HepG2 (cell line): ENCODE results near the gene MCF2L. TPM values are rescaled to one million over a fixed set of nuclear protein-coding genes. Genes with fewer than 3 reads are reported as not detected.

Source experiments
- ELK4 ChIP-seq: sonication (generic); formaldehyde crosslinking; IDR thresholded peaks from 2 replicates; pipeline ENCODE4 v1.9.0; 2021; ENCODE audit warnings: missing genetic modification reagents, borderline replicate concordance
- FOSL1 ChIP-seq: sonication (generic); formaldehyde crosslinking; IDR thresholded peaks from 2 replicates; pipeline ENCODE4 v1.9.0; 2021; ENCODE audit warnings: missing genetic modification reagents, borderline replicate concordance
- FOXO1 ChIP-seq: sonication (generic); formaldehyde crosslinking; IDR thresholded peaks from 2 replicates; pipeline ENCODE4 v1.4.0; 2020; ENCODE audit warnings: missing genetic modification reagents
- NCOA2 ChIP-seq: sonication (generic); formaldehyde crosslinking; IDR thresholded peaks from 2 replicates; pipeline ENCODE4 v1.8.0; 2022; ENCODE audit warnings: inconsistent platforms
- NR2F2 ChIP-seq: IDR thresholded peaks from 2 replicates; pipeline ENCODE4 v1.6.1; 2012; ENCODE audit warnings: low read depth, inconsistent platforms, borderline replicate concordance
- SP5 ChIP-seq: IDR thresholded peaks from 2 replicates; pipeline ENCODE4 v1.6.1; 2016; ENCODE audit warnings: low read depth, borderline replicate concordance
- SRY ChIP-seq: sonication (generic); formaldehyde crosslinking; IDR thresholded peaks from 2 replicates; pipeline ENCODE4 v1.8.0; 2022; ENCODE audit warnings: mild to moderate bottlenecking, missing genetic modification reagents
- TCF7 ChIP-seq: sonication (generic); IDR thresholded peaks from 2 replicates; pipeline ENCODE4 v1.6.1; 2016; ENCODE audit warnings: antibody characterized with exemption, low read depth
- TEAD3 ChIP-seq: optimal IDR thresholded peaks from 2 replicates; pipeline ENCODE3; 2016; ENCODE audit warnings: borderline replicate concordance
- TOE1 ChIP-seq: sonication (generic); formaldehyde crosslinking; IDR thresholded peaks from 2 replicates; pipeline ENCODE4 v1.4.0; 2020; ENCODE audit warnings: mild to moderate bottlenecking, missing genetic modification reagents
- ZFP91 ChIP-seq: sonication (generic); formaldehyde crosslinking; IDR thresholded peaks from 2 replicates; pipeline ENCODE4 v1.9.0; 2022; ENCODE audit warnings: missing genetic modification reagents, mild to moderate bottlenecking, borderline replicate concordance
- ZGPAT ChIP-seq: IDR thresholded peaks from 2 replicates; pipeline ENCODE4 v1.6.1; 2016; ENCODE audit warnings: mild to moderate bottlenecking
- ZNF3 ChIP-seq: IDR thresholded peaks from 2 replicates; pipeline ENCODE4 v1.7.0; 2017; ENCODE audit warnings: inconsistent platforms
- ZNF713 ChIP-seq: sonication (generic); formaldehyde crosslinking; IDR thresholded peaks from 2 replicates; pipeline ENCODE4 v1.4.0; 2020; ENCODE audit warnings: mild to moderate bottlenecking, missing genetic modification reagents
- ZNF720 ChIP-seq: sonication (generic); formaldehyde crosslinking; IDR thresholded peaks from 2 replicates; pipeline ENCODE4 v1.4.0; 2020; ENCODE audit warnings: missing genetic modification reagents
- polyA plus RNA-seq, 8 experiments: library from polyadenylated mRNA; depleted of rRNA in 3 of 8; stranded (reverse) in 7 of 8; unstranded in 1 of 8; fragments of >200 nt; fragmentation: Illumina TruSeq in 4 of 8; extraction: Trizol in 4 of 8; gene quantifications; 2 replicates each; pipeline versions ENCODE4 v1.2.1 to v1.2.3, GENCODE V29; 2011 to 2016; ENCODE audit warnings: low read depth in 4 of 8, missing spikeins in 1 of 8, mixed read lengths in 1 of 8; ENCODE audit not compliant: insufficient read depth in 1 of 8
- total RNA-seq, 5 experiments: library from RNA; depleted of rRNA; stranded (reverse); fragments of >200 nt; fragmentation: Illumina TruSeq; extraction: Trizol; gene quantifications; 2 replicates each; pipeline ENCODE4 v1.2.3, GENCODE V29; 2016; ENCODE audit warnings: low read depth in 1 of 5
- TF ChIP-seq, protein P1 (sequence below): IDR thresholded peaks from 2 replicates; pipeline ENCODE4 v1.4.0; 2020; ENCODE audit warnings: mild to moderate bottlenecking, missing genetic modification reagents

MCF2L gene
- total and polyA plus RNA-seq, 2 of the 13 experiments (the other 11 are each of a cell fraction or from before 2014, with no cell fraction given), result 19.4 to 28.4 TPM

- TF ChIP-seq, protein P1, sequence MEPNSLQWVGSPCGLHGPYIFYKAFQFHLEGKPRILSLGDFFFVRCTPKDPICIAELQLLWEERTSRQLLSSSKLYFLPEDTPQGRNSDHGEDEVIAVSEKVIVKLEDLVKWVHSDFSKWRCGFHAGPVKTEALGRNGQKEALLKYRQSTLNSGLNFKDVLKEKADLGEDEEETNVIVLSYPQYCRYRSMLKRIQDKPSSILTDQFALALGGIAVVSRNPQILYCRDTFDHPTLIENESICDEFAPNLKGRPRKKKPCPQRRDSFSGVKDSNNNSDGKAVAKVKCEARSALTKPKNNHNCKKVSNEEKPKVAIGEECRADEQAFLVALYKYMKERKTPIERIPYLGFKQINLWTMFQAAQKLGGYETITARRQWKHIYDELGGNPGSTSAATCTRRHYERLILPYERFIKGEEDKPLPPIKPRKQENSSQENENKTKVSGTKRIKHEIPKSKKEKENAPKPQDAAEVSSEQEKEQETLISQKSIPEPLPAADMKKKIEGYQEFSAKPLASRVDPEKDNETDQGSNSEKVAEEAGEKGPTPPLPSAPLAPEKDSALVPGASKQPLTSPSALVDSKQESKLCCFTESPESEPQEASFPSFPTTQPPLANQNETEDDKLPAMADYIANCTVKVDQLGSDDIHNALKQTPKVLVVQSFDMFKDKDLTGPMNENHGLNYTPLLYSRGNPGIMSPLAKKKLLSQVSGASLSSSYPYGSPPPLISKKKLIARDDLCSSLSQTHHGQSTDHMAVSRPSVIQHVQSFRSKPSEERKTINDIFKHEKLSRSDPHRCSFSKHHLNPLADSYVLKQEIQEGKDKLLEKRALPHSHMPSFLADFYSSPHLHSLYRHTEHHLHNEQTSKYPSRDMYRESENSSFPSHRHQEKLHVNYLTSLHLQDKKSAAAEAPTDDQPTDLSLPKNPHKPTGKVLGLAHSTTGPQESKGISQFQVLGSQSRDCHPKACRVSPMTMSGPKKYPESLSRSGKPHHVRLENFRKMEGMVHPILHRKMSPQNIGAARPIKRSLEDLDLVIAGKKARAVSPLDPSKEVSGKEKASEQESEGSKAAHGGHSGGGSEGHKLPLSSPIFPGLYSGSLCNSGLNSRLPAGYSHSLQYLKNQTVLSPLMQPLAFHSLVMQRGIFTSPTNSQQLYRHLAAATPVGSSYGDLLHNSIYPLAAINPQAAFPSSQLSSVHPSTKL, result peak; percentile 66
- TF ChIP-seq NR2F2 (peak; percentile 83), ZNF720 (no peak), SP5 (CRISPR knock-in tag) (peak; percentile 52; the same call in 1 of the 2 replicates), FOXO1 (peak; percentile 86; the same call in 1 of the 2 replicates), ELK4 (CRISPR knock-in tag) (no peak), ZNF713 (CRISPR knock-in tag) (no peak), SRY (CRISPR knock-in tag) (no peak), FOSL1 (CRISPR knock-in tag) (no peak), TOE1 (no peak), ZFP91 (CRISPR knock-in tag) (no peak), NCOA2 (CRISPR knock-in tag) (no peak), ZNF3 (CRISPR knock-in tag) (no peak), TEAD3 (CRISPR knock-in tag) (peak; percentile 65), ZGPAT (CRISPR knock-in tag) (no peak), TCF7 (0 out of 2 replicates have a peak, but pooled peaks have one; percentile 12)
Observed at GRCh38 chr13:113139577-113139976, 170.6 kb downstream of the MCF2L start (continued).
